Lower leg skin (tissue), 4 donors: ENCODE measurements around the gene CC2D2B. TPM values are rescaled to one million over a fixed set of nuclear protein-coding genes. Genes with fewer than 3 reads are reported as not detected.
"Not testable (repeated sequence)": the region's sequence is repeated elsewhere in the genome, so short reads cannot be mapped to it uniquely, and the experiment has no call there.

Experiments used
- DNase-seq, 2 donors: peaks; one replicate each; pipeline ENCODE4 v3.0.0-alpha.2; 2019; ENCODE audit warnings: low spot score in 2 of 2
- H3K4me3 ChIP-seq: fragments of 200-600 bp; sonication (generic); 2 replicates; pipeline ENCODE4 v1.5.1; 2017; ENCODE audit warnings: mild to moderate bottlenecking, low read depth; ENCODE audit not compliant: poor library complexity, severe bottlenecking
- CTCF ChIP-seq, 3 donors: fragments of 450-650 bp; IDR thresholded peaks; one replicate each; pipeline ENCODE4 v1.5.1; 2016; ENCODE audit warnings: antibody characterized with exemption in 3 of 3, mild to moderate bottlenecking in 3 of 3, moderate library complexity in 2 of 3
- POLR2A ChIP-seq, 2 donors: fragments of 450-650 bp; IDR thresholded peaks; one replicate each; pipeline ENCODE4 v1.6.1; 2016 to 2017; ENCODE audit warnings: antibody characterized with exemption in 2 of 2, mild to moderate bottlenecking in 1 of 2, moderate library complexity in 1 of 2
- WGBS, 2 donors: methylation state at CpG; one replicate each; pipeline ENCODE4 v1.1.5; 2018; 5-methylcytosine and 5-hydroxymethylcytosine counted together
- intact Hi-C: fragments of 100-400 bp; cut with DNase I; formaldehyde crosslinking; loops from one replicate; pipeline ENCODE4 v1.15.0; 2023; ENCODE audit warnings: low total_unique reads
- total RNA-seq, 4 donors: library from RNA; depleted of rRNA; stranded (reverse); fragments of >200 nt; gene quantifications; one replicate each; pipeline ENCODE4 v1.1.0, GENCODE V29; 2016

The CC2D2B gene
- total RNA-seq, 4 donors from 2014 or later, result 0.12 to 0.94 TPM; not detected in 2

DNA sequence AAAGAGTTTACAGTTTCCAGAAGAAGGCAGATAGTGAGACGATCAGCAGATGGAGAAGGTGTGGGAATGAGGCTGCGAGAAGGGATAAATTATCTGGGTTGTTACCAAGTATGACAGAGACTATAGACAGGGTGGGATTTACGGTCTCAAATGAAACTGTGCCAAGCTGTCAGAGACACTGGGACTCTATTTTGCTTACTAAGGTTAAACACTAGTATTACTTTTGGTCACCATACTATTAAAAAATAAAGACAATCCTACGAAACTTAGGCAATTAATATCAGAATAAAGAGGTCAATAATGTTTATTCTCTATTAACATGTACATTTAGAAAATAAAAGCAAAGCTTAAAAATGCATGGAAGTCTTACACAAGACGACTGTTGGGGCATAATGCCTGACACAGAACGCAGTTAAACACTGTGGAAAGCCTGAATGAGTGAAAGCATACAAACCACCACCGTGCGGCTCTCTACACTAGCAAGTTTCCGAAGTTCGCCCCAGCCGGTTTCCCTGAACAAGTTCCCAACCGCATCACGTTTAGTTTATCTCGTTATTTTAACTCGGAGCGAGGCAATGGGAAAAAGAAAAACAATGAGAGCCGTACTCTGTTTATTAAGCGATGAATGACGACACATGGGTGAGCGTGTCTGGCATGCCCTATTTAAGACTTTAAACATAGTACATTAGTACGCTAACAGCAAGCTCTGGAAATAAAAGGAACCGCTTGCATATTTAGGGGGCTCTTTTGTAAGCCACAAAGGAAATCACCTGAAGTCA lies 909 bp upstream of the CC2D2B start:
- 8 to 9% methylated on average over 22 of the region's 22 CpGs for WGBS, 2 donors
- TF ChIP-seq CTCF (IDR thresholded peaks at IDR 0.05) (no peak), POLR2A (IDR thresholded peaks at IDR 0.05) (no peak)
- peak overlapping the region; percentile 60 for H3K4me3 ChIP-seq
- intact Hi-C loops, result no loop called here
- peak; percentile 25 to 88 for DNase-seq

DNA sequence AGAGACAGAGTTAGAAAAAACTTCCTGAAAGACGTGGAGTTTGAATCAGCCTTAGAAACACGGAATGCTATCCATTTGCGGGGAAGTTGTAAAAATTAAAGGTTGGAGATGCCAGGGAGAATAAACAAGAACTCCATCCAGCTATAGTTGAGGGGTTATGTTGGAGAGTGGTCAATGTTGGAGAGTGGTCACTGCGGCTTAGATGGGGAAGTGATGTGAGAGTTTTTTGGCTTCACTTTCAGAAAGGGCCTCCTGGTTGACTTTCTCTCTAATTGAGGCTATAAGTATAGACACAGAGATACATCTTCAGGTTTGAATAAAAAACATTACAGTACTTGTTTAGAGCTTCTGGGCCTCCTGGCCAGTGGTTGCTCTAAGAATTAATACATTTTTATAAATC lies 675 bp downstream of the CC2D2B start:
- intact Hi-C loops, result no loop called here
- 54 to 58% methylated on average over 4 of the region's 4 CpGs for WGBS, 2 donors
- DNase-seq, result no peak
- TF ChIP-seq CTCF (IDR thresholded peaks at IDR 0.05), result no peak
- no peak for TF ChIP-seq POLR2A (IDR thresholded peaks at IDR 0.05)
- H3K4me3 ChIP-seq, result no peak overlapping the region

DNA sequence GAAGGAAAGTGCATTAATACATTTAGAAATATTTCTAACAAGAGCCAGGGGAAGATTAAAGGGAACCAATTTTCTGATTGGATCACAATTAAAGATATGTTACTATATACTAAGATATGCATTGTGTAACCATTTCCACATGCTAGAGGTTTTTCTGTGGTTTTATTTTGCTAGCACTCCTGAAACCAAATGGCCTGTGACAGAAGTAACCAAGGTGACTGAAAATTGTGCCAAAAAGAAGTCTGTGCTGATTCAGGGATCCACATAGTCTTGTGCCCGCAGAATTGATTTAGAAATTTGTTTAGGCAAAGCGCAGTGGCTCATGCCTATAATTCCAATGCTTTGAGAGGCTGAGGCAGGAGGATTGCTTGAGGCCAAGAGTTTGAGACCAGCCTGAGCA lies 1.8 kb downstream of the CC2D2B start:
- TF ChIP-seq CTCF (IDR thresholded peaks at IDR 0.05) (no peak), POLR2A (IDR thresholded peaks at IDR 0.05) (no peak)
- DNase-seq, result no peak
- no peak overlapping the region for H3K4me3 ChIP-seq
- intact Hi-C loops, result no loop called here
- WGBS, 2 donors, result 93 to 96% methylated on average over 2 of the region's 2 CpGs

DNA sequence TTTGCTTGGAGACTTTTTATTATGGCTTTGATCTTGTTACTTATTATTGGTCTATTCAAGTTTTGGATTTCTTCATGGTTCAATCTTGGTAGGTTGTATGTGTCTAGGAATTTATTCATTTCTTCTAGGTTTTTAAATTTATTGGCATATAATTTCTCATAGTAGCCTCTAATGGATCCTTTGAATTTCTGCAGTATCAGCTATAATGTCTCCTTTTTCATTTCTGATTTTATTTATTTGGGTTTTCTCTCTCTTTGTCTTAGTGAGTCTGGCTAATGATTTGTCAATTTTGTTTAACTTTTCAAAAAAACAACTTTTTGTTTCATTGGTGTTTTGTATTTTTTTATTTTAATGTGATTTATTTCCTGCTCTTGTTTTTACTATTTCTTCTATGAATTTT lies 8.3 kb downstream of the CC2D2B start:
- intact Hi-C loops, DNase-seq, H3K4me3 ChIP-seq: not testable (repeated sequence)

- no peak for TF ChIP-seq POLR2A (IDR thresholded peaks at IDR 0.05)
- no peak for TF ChIP-seq CTCF (IDR thresholded peaks at IDR 0.05)
These were observed 13.1 kb downstream of the CC2D2B start for GRCh38 chr10:95920798-95921426.

GRCh38 chr10:95925033-95925432 lies 17.3 kb downstream of the CC2D2B start:
- H3K4me3 ChIP-seq, result no peak overlapping the region
- DNase-seq, result no peak
- intact Hi-C loops, result no loop called here
- TF ChIP-seq POLR2A (IDR thresholded peaks at IDR 0.05) (no peak), CTCF (IDR thresholded peaks at IDR 0.05) (no peak)
- WGBS, 2 donors, result 81 to 82% methylated on average over 3 of the region's 3 CpGs

More at GRCh38 chr10:95920798-95921426, 13.1 kb downstream of the CC2D2B start:
- no peak for DNase-seq
- no peak overlapping the region for H3K4me3 ChIP-seq
- intact Hi-C loops, result no loop called here
- 79 to 86% methylated on average over 6 of the region's 6 CpGs for WGBS, 2 donors
